IMR-90 (cell line): ENCODE measurements around the gene RAD23B.

Experiments
- BHLHE40 ChIP-seq: fragments of 150-350 bp; IDR thresholded peaks from 2 replicates; pipeline ENCODE4 v1.6.1; 2016; ENCODE audit warnings: mild to moderate bottlenecking, low read depth, low read length
- FOS ChIP-seq: fragments of 150-350 bp; IDR thresholded peaks from 2 replicates; pipeline ENCODE4 v1.6.1; 2016; ENCODE audit warnings: low read depth, low read length
- MAFK ChIP-seq: IDR thresholded peaks from 2 replicates; pipeline ENCODE4 v1.6.1; 2012; ENCODE audit warnings: low read depth, low read length, improper control_type of control experiment
- MAZ ChIP-seq: IDR thresholded peaks from 2 replicates; pipeline ENCODE4 v1.6.1; 2012; ENCODE audit warnings: low read depth, mild to moderate bottlenecking, low read length, improper control_type of control experiment, moderate library complexity, borderline replicate concordance
- MXI1 ChIP-seq: IDR thresholded peaks from 2 replicates; pipeline ENCODE4 v1.6.1; 2012; ENCODE audit warnings: low read depth, mild to moderate bottlenecking, low read length, moderate library complexity, borderline replicate concordance
- NFE2L2 ChIP-seq: fragments of 150-350 bp; IDR thresholded peaks from 2 replicates; pipeline ENCODE4 v1.6.1; 2016; ENCODE audit warnings: low read depth, mild to moderate bottlenecking, low read length
- POLR2A ChIP-seq: IDR thresholded peaks from 2 replicates; pipeline ENCODE4 v1.6.1; 2012; ENCODE audit warnings: mild to moderate bottlenecking, low read depth, low read length
- RAD21 ChIP-seq: IDR thresholded peaks from 2 replicates; pipeline ENCODE4 v1.6.1; 2012; ENCODE audit warnings: low read length, improper control_type of control experiment
- RCOR1 ChIP-seq: IDR thresholded peaks from 2 replicates; pipeline ENCODE4 v1.6.1; 2012; ENCODE audit warnings: mild to moderate bottlenecking, low read length, improper control_type of control experiment; ENCODE audit not compliant: insufficient replicate concordance
- RFX5 ChIP-seq: IDR thresholded peaks from 2 replicates; pipeline ENCODE4 v1.8.0; 2012; ENCODE audit warnings: low read depth, mild to moderate bottlenecking, low read length, moderate library complexity
- SMC3 ChIP-seq: fragments of 150-350 bp; IDR thresholded peaks from 2 replicates; pipeline ENCODE4 v1.6.1; 2016; ENCODE audit warnings: low read depth, mild to moderate bottlenecking, antibody characterized with exemption, low read length, moderate library complexity
- TF ChIP-seq, protein P1 (sequence below): conservative IDR thresholded peaks from 2 replicates; pipeline ENCODE4 v1.5.1; 2012; ENCODE audit warnings: mild to moderate bottlenecking, low read depth, low read length, improper control_type of control experiment
- TF ChIP-seq, protein P2 (sequence below): fragments of 150-350 bp; IDR thresholded peaks from 2 replicates; pipeline ENCODE4 v1.6.1; 2016; ENCODE audit warnings: low read depth, mild to moderate bottlenecking, low read length, moderate library complexity, borderline replicate concordance

DNA sequence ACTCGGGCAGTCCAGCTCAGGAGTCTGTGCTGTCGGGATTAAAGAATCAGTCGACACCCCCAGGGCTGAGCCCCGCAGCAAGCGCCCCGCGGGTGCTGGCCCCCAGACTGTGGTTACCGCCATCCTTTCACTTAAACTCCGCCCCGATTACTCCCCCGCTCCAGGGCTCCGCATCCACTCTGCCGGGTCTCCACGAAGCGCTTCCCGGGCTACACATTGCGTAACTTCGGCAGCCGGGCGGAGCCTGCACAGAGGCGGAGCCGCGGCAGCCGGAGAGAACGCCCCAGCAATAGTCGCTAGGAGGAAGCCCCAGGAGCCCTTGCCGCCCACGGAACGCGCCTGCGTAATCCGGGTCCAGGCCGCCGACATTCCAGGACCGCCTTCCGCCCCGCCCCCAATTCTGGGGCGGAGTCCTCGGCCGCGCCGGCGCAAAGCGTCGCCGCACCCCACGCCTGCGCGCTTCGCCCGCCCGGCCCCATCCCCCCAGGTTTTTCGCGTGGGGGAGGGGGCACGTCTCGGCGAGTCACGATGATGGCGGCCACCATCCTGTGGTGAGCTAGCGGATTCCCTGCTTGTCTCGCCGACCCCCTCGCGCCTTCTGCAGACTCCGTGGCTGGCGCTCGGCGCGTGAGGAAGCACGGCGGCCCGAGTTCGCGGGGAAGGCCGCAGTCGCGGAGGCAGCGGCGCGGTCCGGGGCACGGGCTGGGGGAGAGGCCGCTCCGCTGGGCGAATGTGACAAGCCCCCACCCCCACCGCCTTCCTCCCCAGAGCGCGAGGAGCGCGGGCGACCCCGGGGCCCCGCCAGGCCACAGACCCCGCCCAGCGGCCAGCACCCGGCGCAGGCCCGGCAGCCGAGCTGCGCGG is at the start of gene RAD23B:
- TF ChIP-seq POLR2A (peak; percentile 93), SMC3 (no peak), RCOR1 (no peak), RAD21 (no peak), BHLHE40 (peak; percentile 41; the same call in 1 of the 2 replicates), MAFK (0 out of 2 replicates have a peak, but pooled peaks have one; percentile 10), MAZ (peak; percentile 81; the same call in 1 of the 2 replicates), RFX5 (peak; percentile 59; the same call in 1 of the 2 replicates), NFE2L2 (peak; percentile 60; the same call in 1 of the 2 replicates), FOS (no peak), MXI1 (peak; percentile 44; the same call in 1 of the 2 replicates)
- TF ChIP-seq, protein P1, sequence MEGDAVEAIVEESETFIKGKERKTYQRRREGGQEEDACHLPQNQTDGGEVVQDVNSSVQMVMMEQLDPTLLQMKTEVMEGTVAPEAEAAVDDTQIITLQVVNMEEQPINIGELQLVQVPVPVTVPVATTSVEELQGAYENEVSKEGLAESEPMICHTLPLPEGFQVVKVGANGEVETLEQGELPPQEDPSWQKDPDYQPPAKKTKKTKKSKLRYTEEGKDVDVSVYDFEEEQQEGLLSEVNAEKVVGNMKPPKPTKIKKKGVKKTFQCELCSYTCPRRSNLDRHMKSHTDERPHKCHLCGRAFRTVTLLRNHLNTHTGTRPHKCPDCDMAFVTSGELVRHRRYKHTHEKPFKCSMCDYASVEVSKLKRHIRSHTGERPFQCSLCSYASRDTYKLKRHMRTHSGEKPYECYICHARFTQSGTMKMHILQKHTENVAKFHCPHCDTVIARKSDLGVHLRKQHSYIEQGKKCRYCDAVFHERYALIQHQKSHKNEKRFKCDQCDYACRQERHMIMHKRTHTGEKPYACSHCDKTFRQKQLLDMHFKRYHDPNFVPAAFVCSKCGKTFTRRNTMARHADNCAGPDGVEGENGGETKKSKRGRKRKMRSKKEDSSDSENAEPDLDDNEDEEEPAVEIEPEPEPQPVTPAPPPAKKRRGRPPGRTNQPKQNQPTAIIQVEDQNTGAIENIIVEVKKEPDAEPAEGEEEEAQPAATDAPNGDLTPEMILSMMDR: no peak
- TF ChIP-seq, protein P2, sequence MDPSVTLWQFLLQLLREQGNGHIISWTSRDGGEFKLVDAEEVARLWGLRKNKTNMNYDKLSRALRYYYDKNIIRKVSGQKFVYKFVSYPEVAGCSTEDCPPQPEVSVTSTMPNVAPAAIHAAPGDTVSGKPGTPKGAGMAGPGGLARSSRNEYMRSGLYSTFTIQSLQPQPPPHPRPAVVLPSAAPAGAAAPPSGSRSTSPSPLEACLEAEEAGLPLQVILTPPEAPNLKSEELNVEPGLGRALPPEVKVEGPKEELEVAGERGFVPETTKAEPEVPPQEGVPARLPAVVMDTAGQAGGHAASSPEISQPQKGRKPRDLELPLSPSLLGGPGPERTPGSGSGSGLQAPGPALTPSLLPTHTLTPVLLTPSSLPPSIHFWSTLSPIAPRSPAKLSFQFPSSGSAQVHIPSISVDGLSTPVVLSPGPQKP: no peak
